Posterior vena cava (tissue), 2 donors: ENCODE results near the gene PRRT3. TPM values are rescaled to one million over a fixed set of nuclear protein-coding genes. Genes with fewer than 3 reads are reported as not detected.

Source experiments
- DNase-seq: peaks from one replicate; pipeline ENCODE4 v3.0.0-alpha.2; 2020; ENCODE audit warnings: low spot score
- intact Hi-C, 2 donors: fragments of 100-400 bp; cut with DNase I; formaldehyde crosslinking; loops; one replicate each; pipeline versions ENCODE4 v1.14.1 to v1.14.2; 2022 to 2023
- total RNA-seq, 2 donors: library from RNA; stranded (reverse); fragmentation: NEBNext Ultra II Directional; extraction: Animal tissue kit (Norgen Biotek cat#: 25700); gene quantifications; one replicate each; pipeline ENCODE4 v1.2.1, GENCODE V29; 2021
- donor health status: DM: yes; HTN: yes; CAD: no.
- donor health status: DM: yes; HTN: yes; CAD: no.

Gene PRRT3
- total RNA-seq, 2 donors from 2014 or later: 1.5 to 2.7 TPM

DNA sequence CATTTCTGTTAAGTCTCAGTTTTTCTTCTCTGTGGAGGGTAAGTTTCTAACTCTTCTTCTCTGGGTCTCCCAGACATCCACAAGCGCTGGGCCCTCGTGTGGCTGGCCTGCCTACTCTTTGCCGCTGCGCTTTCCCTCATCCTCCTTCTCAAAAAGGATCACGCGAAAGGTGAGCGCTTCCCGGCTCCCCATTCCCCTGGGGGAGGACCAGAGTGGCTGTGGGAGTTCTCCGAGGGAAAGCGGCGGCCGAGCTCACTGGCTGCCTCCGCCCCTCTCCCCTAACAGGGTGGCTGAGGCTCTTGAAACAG lies 19.7 kb downstream of the PRRT3 start:
- intact Hi-C loops: no loop called here
- DNase-seq: no peak

DNA sequence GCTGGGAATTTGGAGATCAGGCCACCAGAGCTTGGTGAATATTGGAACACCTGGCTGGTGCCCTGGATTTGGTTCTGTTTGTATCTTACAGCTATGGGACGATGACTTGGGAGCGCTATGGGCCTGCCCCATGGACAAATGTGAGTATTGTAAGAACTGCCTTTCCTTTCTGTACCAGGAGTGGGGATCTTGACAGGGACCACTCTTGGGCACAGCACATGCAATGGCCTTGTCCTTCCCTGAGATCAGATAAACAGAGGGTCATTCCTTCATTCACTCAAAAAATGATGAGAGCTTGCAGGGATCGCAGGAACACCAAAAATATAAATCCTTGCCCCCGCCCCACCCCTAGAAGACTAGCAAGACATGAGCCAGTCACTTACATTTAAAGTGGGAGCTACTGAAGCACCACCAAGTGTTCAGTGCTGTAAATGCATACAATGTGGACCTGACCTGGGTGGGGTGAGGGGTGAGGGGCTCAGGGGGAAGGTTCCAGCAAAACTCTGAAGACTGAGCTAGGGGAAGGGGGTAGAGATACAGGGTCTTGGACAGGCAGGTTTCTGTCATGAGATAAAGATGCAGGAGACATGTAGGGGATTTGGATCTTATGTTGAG lies 21.3 kb downstream of the PRRT3 start:
- intact Hi-C loops: no loop called here

DNA sequence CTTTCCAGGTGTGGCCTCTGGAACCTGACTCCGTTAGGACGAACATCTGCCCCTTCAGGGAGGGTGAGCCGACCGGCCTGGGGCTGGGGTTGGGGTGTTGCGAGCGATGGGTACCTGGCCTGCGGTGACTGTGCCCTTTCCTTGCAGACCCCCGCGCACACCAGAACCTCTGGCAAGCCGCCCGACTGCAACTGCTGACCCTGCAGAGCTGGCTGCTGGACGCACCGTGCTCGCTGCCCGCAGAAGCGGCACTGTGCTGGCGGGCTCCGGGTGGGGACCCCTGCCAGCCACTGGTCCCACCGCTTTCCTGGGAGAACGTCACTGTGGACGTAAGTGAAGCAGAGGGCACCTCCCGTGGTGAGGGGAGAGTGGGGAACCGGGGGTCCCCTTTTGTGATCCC lies 24.1 kb downstream of the PRRT3 start:
- no peak for DNase-seq
- intact Hi-C loops: no loop called here

More for the DNA sequence above, 21.3 kb downstream of the PRRT3 start:
- DNase-seq: no peak

DNA sequence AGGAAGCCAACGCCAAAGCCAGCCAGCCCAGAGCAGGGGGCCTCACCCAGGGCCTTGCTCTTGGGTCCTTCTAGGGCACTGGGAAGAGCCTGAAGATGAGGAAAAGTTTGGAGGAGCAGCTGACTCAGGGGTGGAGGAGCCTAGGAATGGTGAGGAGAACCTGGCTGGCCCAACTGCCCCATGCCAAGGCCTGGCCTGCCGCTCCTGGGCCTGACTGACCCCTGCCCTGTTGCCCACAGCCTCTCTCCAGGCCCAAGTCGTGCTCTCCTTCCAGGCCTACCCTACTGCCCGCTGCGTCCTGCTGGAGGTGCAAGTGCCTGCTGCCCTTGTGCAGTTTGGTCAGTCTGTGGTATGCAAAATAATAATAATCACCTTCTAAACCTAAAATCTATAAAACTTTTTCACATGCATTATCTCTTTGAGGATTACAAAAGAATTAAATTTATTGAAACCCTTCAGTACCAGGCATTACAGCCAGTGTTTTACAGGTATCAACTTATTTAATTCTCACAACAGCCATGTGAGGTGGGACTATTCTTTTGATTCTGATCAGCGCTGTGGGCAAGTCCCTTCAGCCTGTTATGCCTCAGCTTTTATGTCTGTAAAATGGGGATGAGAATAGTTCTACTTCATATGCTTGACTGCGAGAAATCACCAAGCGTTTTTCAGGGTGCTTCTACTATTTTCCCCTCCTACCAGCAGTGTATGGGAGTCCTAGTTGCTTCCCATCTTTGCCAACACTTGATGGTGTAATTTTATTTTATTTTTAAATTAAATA lies 33.8 kb downstream of the PRRT3 start:
- no peak for DNase-seq

DNA sequence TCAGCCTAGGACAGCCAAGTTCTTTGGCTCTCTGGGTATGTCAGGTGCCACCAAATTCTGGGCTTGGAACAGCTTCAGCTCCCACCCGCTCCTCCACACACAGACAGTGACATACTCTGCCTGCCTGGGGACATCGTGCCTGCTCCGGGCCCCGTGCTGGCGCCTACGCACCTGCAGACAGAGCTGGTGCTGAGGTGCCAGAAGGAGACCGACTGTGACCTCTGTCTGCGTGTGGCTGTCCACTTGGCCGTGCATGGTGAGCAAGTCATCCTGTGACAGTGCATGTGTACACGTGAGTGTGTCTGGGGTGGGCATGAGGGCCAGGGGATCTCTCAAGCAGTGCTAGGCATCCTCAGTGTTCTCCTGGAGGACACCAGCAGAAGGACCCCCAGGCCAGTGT lies 34.4 kb downstream of the PRRT3 start:
- intact Hi-C loops: loop anchor here in 1 of 2 donors (5.0 kb wide), 1 partner anchor 76 kb away; the partner anchor contains the start of gene RPUSD3
- no peak for DNase-seq

More for the DNA sequence above, 33.8 kb downstream of the PRRT3 start:
- intact Hi-C loops: loop anchor here in 1 of 2 donors (5.0 kb wide), 1 partner anchor 76 kb away; the partner anchor contains the start of gene RPUSD3

DNA sequence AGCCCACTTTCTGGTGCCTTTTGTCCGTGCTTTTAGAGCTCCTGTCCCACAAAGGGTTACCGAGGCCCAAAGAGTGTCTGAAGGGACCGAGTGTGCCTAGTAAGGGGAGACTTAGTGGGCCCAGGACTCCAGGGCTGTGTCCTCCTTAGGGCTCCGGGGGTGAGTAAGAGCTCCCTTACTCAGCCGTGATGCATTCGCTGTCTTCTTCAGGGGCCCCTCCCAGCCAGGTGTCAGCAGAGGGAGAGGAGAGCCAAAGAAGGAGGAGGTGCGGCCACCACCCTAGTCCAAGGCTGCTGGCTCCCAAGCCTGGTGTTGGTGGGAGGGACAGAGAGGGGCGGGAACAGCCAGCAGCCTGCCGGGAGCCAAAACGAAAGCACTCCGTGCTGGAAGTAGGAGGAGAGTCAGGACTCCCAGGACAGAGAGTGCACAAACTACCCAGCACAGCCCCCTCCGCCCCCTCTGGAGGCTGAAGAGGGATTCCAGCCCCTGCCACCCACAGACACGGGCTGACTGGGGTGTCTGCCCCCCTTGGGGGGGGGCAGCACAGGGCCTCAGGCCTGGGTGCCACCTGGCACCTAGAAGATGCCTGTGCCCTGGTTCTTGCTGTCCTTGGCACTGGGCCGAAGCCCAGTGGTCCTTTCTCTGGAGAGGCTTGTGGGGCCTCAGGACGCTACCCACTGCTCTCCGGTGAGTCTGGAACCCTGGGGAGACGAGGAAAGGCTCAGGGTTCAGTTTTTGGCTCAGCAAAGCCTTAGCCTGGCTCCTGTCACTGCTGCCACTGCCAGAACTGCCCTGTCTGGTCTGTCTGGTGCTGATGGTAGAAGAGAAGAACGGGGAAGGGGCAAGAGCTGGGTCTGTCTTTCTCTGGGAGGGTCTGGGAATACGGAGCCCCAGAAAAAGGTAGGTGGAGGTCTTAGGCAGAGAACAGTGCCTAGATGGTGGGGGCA lies 35.2 kb downstream of the PRRT3 start, which contains the start of gene IL17RC:
TSS of gene IL17RC (plus strand) at position 365 of the 947 bp plus-strand sequence. CDS start at position 583, 218 bp downstream.
- DNase-seq: peak; percentile 95
- intact Hi-C loops: loop anchor here in 1 of 2 donors (5.0 kb wide), 1 partner anchor 75 kb away; the partner anchor contains the start of gene RPUSD3

DNA sequence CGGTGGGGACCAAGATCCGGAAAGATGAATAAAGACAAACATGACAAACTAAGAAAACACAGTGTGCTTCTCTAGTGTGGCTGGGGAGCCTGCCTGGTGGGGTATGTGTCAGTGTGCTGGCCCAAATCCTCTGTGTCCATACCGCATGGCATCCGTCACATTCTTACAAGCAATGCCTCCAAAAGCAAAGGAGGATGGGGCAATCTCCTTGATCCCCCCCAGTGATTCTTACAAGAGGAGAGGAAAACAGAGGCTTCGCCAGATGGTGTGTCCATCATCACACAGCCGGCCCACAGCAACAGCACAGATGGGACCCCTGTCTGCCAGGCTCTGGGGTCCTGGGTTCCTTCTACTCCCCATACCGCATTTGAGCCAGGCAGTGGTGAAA lies 35.9 kb downstream of the PRRT3 start:
- intact Hi-C loops: loop anchor here in 1 of 2 donors (5.0 kb wide), 1 partner anchor 74 kb away; the partner anchor contains the start of gene RPUSD3
- no peak for DNase-seq

DNA sequence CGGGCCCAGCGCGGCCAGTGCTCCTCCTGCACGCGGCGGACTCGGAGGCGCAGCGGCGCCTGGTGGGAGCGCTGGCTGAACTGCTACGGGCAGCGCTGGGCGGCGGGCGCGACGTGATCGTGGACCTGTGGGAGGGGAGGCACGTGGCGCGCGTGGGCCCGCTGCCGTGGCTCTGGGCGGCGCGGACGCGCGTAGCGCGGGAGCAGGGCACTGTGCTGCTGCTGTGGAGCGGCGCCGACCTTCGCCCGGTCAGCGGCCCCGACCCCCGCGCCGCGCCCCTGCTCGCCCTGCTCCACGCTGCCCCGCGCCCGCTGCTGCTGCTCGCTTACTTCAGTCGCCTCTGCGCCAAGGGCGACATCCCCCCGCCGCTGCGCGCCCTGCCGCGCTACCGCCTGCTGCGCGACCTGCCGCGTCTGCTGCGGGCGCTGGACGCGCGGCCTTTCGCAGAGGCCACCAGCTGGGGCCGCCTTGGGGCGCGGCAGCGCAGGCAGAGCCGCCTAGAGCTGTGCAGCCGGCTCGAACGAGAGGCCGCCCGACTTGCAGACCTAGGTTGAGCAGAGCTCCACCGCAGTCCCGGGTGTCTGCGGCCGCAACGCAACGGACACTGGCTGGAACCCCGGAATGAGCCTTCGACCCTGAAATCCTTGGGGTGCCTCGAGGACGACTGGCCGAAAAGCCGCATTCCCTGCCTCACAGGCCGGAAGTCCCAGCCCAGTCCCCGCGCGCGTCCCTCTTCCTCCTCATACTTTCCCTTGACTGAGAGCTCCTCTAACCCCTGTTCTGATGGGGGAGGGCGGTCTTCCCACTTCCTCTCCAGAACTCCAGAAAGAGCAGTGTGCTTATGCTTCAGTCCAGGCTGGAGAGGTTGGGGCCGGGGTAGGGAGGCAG lies 36.7 kb downstream of the PRRT3 start:
- intact Hi-C loops: loop anchor here in 1 of 2 donors (5.0 kb wide), 1 partner anchor 73 kb away; the partner anchor contains the start of gene RPUSD3
- peak; percentile 92 for DNase-seq

DNA sequence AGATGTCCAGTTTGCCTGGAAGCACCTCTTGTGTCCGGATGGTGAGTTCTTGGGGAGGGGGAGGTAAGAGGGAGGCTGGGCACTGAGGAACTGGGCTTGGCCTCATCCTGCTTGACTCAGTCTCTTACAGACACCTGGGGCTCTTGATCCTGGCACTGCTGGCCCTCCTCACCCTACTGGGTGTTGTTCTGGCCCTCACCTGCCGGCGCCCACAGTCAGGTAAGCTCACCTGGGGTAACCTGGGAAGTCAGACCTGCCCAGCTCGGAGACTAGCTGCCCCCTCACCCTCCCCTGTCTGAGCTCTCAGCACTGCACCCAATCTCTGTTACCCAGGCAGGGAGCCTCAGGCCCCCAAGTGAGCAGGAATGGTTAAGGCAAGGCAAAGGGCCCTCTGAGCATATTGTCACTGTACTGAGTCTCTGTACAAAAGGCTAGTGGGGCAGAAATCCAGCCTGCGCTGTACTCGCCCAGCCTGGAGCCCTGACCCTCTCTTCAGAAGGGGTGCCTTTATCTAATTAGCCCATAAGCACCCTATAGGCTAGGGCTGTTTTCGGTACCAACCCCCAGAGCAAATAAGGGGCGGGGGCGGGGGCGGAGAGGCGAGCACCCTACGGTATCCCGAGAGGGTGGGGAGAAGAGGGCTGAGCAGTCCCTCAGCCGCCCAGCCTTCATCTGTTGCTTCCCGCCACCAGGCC lies 37.5 kb downstream of the PRRT3 start:
- intact Hi-C loops: loop anchor here (5.0 kb wide), 2 partner anchors 67 to 72 kb away; partner anchors contain the start of gene RPUSD3 (in 1 of the 2)
- no peak for DNase-seq

DNA sequence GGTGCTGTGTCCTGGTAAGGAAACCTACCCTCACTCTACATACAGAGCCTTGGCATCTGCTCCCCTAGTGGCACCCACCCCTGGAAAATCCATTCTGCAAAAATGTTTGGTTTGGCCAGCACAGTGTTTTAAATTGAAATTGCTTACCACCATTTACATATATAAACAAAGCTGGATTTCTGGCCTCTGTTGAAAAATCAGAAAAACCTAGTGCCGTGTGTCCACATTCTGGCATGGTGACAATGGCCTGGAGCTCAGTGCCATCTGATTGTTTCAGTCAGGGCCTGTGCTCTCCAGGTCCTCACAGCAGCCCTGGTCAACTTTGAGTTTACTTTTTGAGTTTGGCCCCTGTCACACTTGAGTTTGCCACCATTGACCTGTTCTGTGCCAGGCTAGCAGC lies 38.2 kb downstream of the PRRT3 start:
- no peak for DNase-seq
- intact Hi-C loops: loop anchor here in 1 of 2 donors (5.0 kb wide), 1 partner anchor 67 kb away; no protein-coding TSS in a partner anchor

DNA sequence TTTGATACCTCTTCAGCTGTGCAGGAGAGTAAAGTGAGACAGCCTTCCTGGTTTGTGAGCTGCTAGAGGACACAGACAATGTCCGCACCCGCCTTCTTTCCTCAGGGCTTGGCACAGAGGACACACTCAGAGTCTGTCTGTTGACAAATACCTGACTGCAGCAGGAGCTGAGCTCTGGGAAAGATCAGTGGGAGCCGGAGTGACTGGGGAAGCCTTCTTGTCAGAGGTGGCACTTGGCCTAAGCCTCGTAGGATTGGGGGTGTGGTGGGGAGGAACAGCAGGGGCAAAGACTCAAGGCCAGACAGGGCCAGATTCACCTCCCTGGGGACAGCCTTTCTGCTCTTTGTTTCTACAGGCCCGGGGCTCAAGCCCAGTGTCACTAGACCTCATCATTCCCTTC lies 38.6 kb downstream of the PRRT3 start:
- intact Hi-C loops: loop anchor here in 1 of 2 donors (5.0 kb wide), 1 partner anchor 66 kb away; no protein-coding TSS in a partner anchor
- DNase-seq: no peak

DNA sequence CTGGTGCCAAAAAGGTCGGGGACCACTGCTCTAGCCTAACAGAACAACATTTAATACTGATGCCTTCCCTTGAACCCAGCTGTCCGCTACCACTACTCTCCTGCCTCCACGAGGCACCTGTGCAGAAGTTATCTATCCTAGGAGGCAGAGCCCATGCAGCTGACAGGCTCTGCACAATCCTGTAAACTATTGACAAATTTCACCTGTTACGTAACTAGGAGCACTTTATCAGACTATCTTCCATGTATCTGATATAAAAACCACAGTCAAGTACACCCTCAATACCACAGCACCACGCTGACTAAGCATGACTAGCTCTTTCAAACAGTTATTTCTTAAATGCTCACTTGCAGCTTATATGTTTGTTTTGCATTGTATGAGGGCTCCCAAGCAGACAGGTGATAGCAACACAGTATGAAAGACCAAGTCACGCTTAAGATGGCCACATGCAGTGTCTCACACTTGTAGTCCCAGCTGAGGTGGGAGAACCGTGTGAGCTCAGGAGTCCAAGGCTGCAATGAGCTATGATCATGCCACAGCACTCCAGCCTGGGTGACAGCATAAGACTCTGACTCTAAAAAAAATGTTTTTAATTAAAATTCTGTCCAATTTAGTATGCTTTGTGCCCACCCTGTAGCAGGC lies 39.8 kb downstream of the PRRT3 start:
- no peak for DNase-seq
- intact Hi-C loops: loop anchor here in 1 of 2 donors (5.0 kb wide), 1 partner anchor 65 kb away; no protein-coding TSS in a partner anchor

DNA sequence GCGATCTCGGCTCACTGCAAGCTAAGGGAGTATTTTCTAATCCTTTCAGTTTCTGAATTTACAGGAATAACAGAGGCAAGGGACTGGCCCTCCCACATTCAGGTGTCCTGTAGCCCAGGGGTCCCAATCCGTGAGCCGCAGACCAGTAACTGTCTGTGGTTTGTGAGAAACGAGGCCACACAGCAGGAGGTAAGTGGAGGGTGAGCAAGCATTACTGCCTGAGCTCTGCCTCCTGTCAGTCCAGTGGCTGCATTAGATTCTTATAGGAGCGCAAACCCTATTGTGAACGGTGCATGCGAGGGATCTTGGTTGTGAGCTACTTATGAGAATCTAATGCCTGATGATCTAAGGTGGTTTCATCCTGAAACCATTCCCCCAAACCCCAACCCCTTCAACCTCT lies 40.3 kb downstream of the PRRT3 start:
- intact Hi-C loops: loop anchor here in 1 of 2 donors (5.0 kb wide), 1 partner anchor 65 kb away; no protein-coding TSS in a partner anchor
- no peak for DNase-seq

DNA sequence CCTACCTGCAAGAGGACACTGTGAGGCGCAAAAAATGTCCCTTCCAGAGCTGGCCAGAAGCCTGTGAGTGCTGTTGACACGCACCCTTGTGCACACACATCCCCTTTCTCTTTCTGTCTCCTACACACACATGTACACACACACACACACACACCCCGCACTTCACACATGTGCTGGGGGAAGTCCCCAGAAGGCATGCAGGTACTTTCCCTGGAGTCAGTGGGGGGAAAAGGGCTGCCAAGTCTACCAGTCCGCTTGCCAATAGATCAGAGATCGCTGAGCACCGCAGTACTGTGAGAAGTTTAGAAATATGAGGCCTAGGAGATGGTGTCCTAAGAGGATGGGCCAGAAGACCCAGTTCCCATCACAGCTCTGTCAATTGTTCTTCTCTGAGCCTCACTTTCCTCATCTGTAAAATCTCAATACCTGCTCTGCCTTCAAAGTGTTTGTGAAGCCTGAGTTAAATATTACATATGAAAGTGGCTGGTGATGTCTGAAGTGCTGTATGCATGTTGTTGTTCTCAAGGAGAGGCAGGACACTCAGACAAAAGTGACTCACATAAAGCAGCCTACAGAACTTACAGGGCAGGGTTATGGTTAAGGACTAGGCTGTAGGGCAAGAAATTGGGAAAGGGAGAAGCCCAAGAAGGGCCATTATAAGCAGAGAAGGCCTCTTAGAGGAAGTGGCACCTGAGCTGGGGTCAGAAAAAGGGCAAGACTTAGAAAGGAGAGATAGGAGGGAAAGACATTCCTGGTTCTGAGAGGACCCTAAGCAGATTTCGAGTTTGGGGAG lies 42.8 kb downstream of the PRRT3 start:
- no peak for DNase-seq
- intact Hi-C loops: loop anchor here in 1 of 2 donors (5.0 kb wide), 1 partner anchor 62 kb away; no protein-coding TSS in a partner anchor

DNA sequence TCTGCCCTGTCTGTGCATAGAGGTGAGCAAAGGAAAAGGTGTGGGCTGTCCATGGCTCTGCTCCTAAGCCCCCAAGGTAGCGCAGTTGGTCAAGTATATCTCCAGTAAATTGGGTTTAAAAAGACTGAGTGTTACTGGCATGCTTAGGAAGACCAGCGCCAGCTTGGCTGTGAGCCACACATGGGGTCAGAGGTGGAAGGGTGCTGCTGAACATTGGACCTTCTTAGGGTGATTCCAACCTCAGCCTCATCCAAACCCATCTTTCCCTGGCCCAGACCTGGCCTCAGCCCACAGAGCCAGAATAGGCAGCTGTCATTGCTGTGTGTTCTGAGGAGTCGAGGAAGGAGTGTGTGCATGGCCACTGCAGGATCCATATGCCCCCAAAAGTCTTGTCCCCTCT lies 43.9 kb downstream of the PRRT3 start:
- intact Hi-C loops: no loop called here
- no peak for DNase-seq

DNA sequence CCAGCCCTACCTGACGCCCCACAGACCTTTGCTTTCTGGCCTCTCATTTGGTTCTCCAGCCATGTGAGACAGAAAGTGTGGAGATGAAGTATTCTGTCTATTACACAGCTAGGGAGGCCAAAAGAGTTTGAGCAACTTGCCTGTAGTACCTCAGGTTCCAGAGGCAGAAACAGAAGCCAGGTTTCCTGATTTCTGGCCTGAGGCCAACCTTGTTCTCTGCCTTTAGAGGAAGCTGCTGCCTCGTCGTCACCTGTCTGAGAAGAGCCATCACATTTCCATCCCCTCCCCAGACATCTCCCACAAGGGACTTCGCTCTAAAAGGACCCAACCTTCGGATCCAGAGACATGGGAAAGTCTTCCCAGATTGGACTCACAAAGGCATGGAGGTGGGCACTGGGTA lies 45.7 kb downstream of the PRRT3 start:
- no peak for DNase-seq
- intact Hi-C loops: no loop called here
